OCI-LY7 (cell line): ENCODE measurements around the gene MYO18B. TPM values are rescaled to one million over a fixed set of nuclear protein-coding genes. Genes with fewer than 3 reads are reported as not detected.

Experiments
- BruUV-seq: library from RNA; stranded (reverse); fragments of 400-500 nt; replicated peaks from 2 replicates; lab custom pipeline; 2021; lab: Mats Ljungman, UMichigan
- CTCF ChIA-PET: fragments of 300-600 bp; sonication (Branson Sonifier 250); formaldehyde crosslinking; loops from one replicate; lab custom pipeline; 2022; ENCODE audit warnings: antibody characterized with exemption; ENCODE audit not compliant: unreplicated experiment; lab: Charles Lee
- POLR2A ChIA-PET: fragments of 300-600 bp; sonication (Branson Sonifier 250); formaldehyde crosslinking; loops from one replicate; lab custom pipeline; 2022; ENCODE audit warnings: antibody characterized with exemption; lab: Charles Lee
- DNase-seq: peaks from one replicate; pipeline ENCODE4 v3.0.0-alpha.2; 2015; ENCODE audit warnings: low spot score
- H2AFZ ChIP-seq: fragments of 200-600 bp; sonication (generic), shearing (Covaris generic); 2 replicates; pipeline ENCODE4 v1.6.1; 2014; ENCODE audit warnings: mild to moderate bottlenecking, antibody characterized with exemption, low read length, moderate library complexity
- H3K27ac ChIP-seq: fragments of 200-600 bp; sonication (generic); 2 replicates; pipeline ENCODE4 v1.5.1; 2014; ENCODE audit warnings: mixed run types, low read depth, mild to moderate bottlenecking, moderate library complexity, low read length, inconsistent platforms; ENCODE audit not compliant: poor library complexity, severe bottlenecking
- H3K36me3 ChIP-seq: fragments of 200-600 bp; sonication (generic); 2 replicates; pipeline ENCODE4 v1.6.1; 2014; ENCODE audit warnings: mild to moderate bottlenecking, antibody characterized with exemption, low read length, moderate library complexity, mixed read lengths; ENCODE audit not compliant: insufficient read depth
- H3K4me1 ChIP-seq: fragments of 200-600 bp; sonication (generic); 2 replicates; pipeline ENCODE4 v1.5.1; 2014; ENCODE audit warnings: mild to moderate bottlenecking, low read length; ENCODE audit not compliant: insufficient read depth, poor library complexity, severe bottlenecking
- H3K4me2 ChIP-seq: fragments of 200-600 bp; sonication (generic); 2 replicates; pipeline ENCODE4 v1.6.1; 2014; ENCODE audit warnings: mild to moderate bottlenecking, low read length
- H3K4me3 ChIP-seq: fragments of 200-600 bp; sonication (generic); 2 replicates; pipeline ENCODE4 v1.5.1; 2014; ENCODE audit warnings: mild to moderate bottlenecking, low read depth, low read length; ENCODE audit not compliant: poor library complexity, severe bottlenecking
- H3K79me2 ChIP-seq: fragments of 200-600 bp; sonication (generic); 2 replicates; pipeline ENCODE4 v1.6.1; 2016; ENCODE audit warnings: low read depth, mild to moderate bottlenecking, low read length, moderate library complexity, mixed read lengths; ENCODE audit not compliant: insufficient read depth
- H3K9me2 ChIP-seq: fragments of 200-600 bp; sonication (generic); 2 replicates; pipeline ENCODE4 v1.6.1; 2016; ENCODE audit warnings: mild to moderate bottlenecking, low read length, mixed read lengths; ENCODE audit not compliant: insufficient read depth
- H3K9me3 ChIP-seq: fragments of 200-600 bp; sonication (generic); 2 replicates; pipeline ENCODE4 v1.6.1; 2014; ENCODE audit warnings: mild to moderate bottlenecking, mixed run types, low read length, mixed read lengths
- H4K20me1 ChIP-seq: fragments of 200-600 bp; sonication (generic); 2 replicates; pipeline ENCODE4 v1.6.1; 2014; ENCODE audit warnings: mild to moderate bottlenecking, antibody characterized with exemption, low read length, moderate library complexity, mixed read lengths; ENCODE audit not compliant: insufficient read depth
- CTCF ChIP-seq: fragments of 200-600 bp; sonication (generic); conservative IDR thresholded peaks from 2 replicates; pipeline ENCODE4 v1.5.1; 2014; ENCODE audit warnings: mild to moderate bottlenecking, antibody characterized with exemption, low read length, moderate library complexity, mixed read lengths
- EZH2phosphoT487 ChIP-seq: fragments of 200-600 bp; sonication (generic); IDR thresholded peaks from 2 replicates; pipeline ENCODE4 v1.6.1; 2018; ENCODE audit warnings: low read depth, borderline replicate concordance, mild to moderate bottlenecking, mixed run types, antibody characterized with exemption, low read length, moderate library complexity, mixed read lengths
- intact Hi-C: fragments of 100-400 bp; cut with micrococcal nuclease; formaldehyde crosslinking; loops from one replicate; pipeline ENCODE4 v1.10.0; 2022; ENCODE audit not compliant: unreplicated experiment
- total RNA-seq, 2 experiments: library from RNA; depleted of rRNA in 1 of 2; stranded (reverse); fragments of >200 nt in 1 of 2; shearing (Covaris generic) in 1 of 2; gene quantifications; 2 replicates each; pipeline ENCODE4 v1.2.3, GENCODE V29; 2014 to 2022

The MYO18B gene
- total RNA-seq, 2 experiments from 2014 or later, result not detected

- DNase-seq, result no peak
- no peak for TF ChIP-seq CTCF
- H2AFZ ChIP-seq, result no peak overlapping the region
- H3K4me1 ChIP-seq, result no peaks in the 10 kb centered on the region
- H3K36me3 ChIP-seq, result no peaks in the 10 kb centered on the region
- no peak overlapping the region for H3K27ac ChIP-seq
- no peak overlapping the region for H3K4me3 ChIP-seq
- no peaks in the 10 kb centered on the region for H3K9me3 ChIP-seq
- no TSS peak for BruUV-seq
- no peaks in the 10 kb centered on the region for H3K79me2 ChIP-seq
- POLR2A ChIA-PET, result interaction anchor here (0.7 kb wide), 1 partner anchor 1064 kb away, joined by 3 read pairs; no protein-coding TSS in a partner anchor
- no peaks in the 10 kb centered on the region for H4K20me1 ChIP-seq
- CTCF ChIA-PET, result no interaction called here
- H3K4me2 ChIP-seq, result no peak overlapping the region
- no peaks in the 10 kb centered on the region for H3K9me2 ChIP-seq
- intact Hi-C loops, result no loop called here
Measured at GRCh38 chr22:25822344-25822743, 80.4 kb downstream of the MYO18B start.

GRCh38 chr22:25823276-25823675, 81.3 kb downstream of the MYO18B start:
- H3K9me3 ChIP-seq, result no peaks in the 10 kb centered on the region
- H2AFZ ChIP-seq, result no peak overlapping the region
- intact Hi-C loops, result no loop called here
- no peak overlapping the region for H3K4me2 ChIP-seq
- H4K20me1 ChIP-seq, result no peaks in the 10 kb centered on the region
- no peak overlapping the region for H3K27ac ChIP-seq
- CTCF ChIA-PET, result no interaction called here
- BruUV-seq, result no TSS peak
- no peaks in the 10 kb centered on the region for H3K9me2 ChIP-seq
- no peak overlapping the region for H3K4me3 ChIP-seq
- H3K36me3 ChIP-seq, result no peaks in the 10 kb centered on the region
- no peak for DNase-seq
- H3K79me2 ChIP-seq, result no peaks in the 10 kb centered on the region
- TF ChIP-seq EZH2phosphoT487, result no peak
- no peak for TF ChIP-seq CTCF
- POLR2A ChIA-PET, result no interaction called here
- no peaks in the 10 kb centered on the region for H3K4me1 ChIP-seq

- Histone ChIP-seq H3K36me3 (no peaks in the 10 kb centered on the region), H2AFZ (no peak overlapping the region), H3K27ac (no peak overlapping the region), H3K9me3 (no peaks in the 10 kb centered on the region), H3K4me2 (no peak overlapping the region), H3K4me3 (no peak overlapping the region), H3K79me2 (no peaks in the 10 kb centered on the region), H3K9me2 (no peaks in the 10 kb centered on the region), H4K20me1 (no peaks in the 10 kb centered on the region), H3K4me1 (no peaks in the 10 kb centered on the region)
- no peak for TF ChIP-seq EZH2phosphoT487
- TF ChIP-seq CTCF, result no peak
- no TSS peak for BruUV-seq
- intact Hi-C loops, result no loop called here
- POLR2A ChIA-PET, result no interaction called here
- no peak for DNase-seq
- CTCF ChIA-PET, result no interaction called here
Measured at GRCh38 chr22:25824828-25825423, 82.9 kb downstream of the MYO18B start.
